ENCODE data around the gene PRLR.

Gene PRLR

GRCh38 chr5:35047785-35048404 lies 182.4 kb downstream of the PRLR start, which contains the start of gene AGXT2:
Gene AGXT2, minus strand, starts transcription at chr5:35047949. Its CDS starts 57 bp downstream, at chr5:35047892.
- no peaks in the 10 kb centered on the region for H3K9me2 ChIP-seq (replicated peaks; ENCODE audit: insufficient read depth, low read length)
- H3K79me2 ChIP-seq (ENCODE audit: low read length) = no peaks in the 10 kb centered on the region
- H3K4me3 ChIP-seq (ENCODE audit: low read length) = no peak within 1 kb of the TSS
- DNase-seq = no peak
- H3K36me3 ChIP-seq (replicated peaks; ENCODE audit: insufficient read depth, low read length) = no peaks in the 10 kb centered on the region
- H3K4me1 ChIP-seq (ENCODE audit: low read length) = no peaks in the 10 kb centered on the region
- H3K4me2 ChIP-seq (ENCODE audit: low read depth, low read length) = no peak within 1 kb of the TSS
- H3F3A ChIP-seq (ENCODE audit: insufficient read depth, low read length) = no peaks in the 10 kb centered on the region
- H2AFZ ChIP-seq (ENCODE audit: low read length) = no peak within 1 kb of the TSS
- no peaks in the 10 kb centered on the region for H4K20me1 ChIP-seq (ENCODE audit: insufficient read depth, low read length)
- no peaks in the 10 kb centered on the region for H3K27me3 ChIP-seq (replicated peaks; ENCODE audit: insufficient read depth, low read length)
- no peaks in the 10 kb centered on the region for H3K9me3 ChIP-seq (replicated peaks; ENCODE audit: insufficient read depth, low read length)
- no peak for TF ChIP-seq EZH2phosphoT487 (IDR thresholded peaks at IDR 0.05; ENCODE audit: low read length)
- TF ChIP-seq CTCF (IDR thresholded peaks at IDR 0.05; ENCODE audit: low read length) = no peak
- no peak for TF ChIP-seq EZH2 (optimal IDR thresholded peaks at IDR 0.05; ENCODE audit: low read depth, low read length)
- H3K27ac ChIP-seq (ENCODE audit: low read length) = no peak within 1 kb of the TSS
- H3K9ac ChIP-seq (ENCODE audit: low read length) = no peak within 1 kb of the TSS

- no peak for TF ChIP-seq EZH2phosphoT487 (IDR thresholded peaks at IDR 0.05; ENCODE audit: low read length)
- Histone ChIP-seq H3K4me2 (ENCODE audit: low read depth, low read length) (no peak overlapping the region), H3K9ac (ENCODE audit: low read length) (no peak overlapping the region), H3K4me1 (ENCODE audit: low read length) (no peaks in the 10 kb centered on the region), H2AFZ (ENCODE audit: low read length) (no peak overlapping the region), H3K9me2 (replicated peaks; ENCODE audit: insufficient read depth, low read length) (no peaks in the 10 kb centered on the region), H3K27me3 (replicated peaks; ENCODE audit: insufficient read depth, low read length) (no peaks in the 10 kb centered on the region), H3K36me3 (replicated peaks; ENCODE audit: insufficient read depth, low read length) (no peaks in the 10 kb centered on the region), H4K20me1 (ENCODE audit: insufficient read depth, low read length) (no peaks in the 10 kb centered on the region), H3K79me2 (ENCODE audit: low read length) (no peaks in the 10 kb centered on the region), H3K27ac (ENCODE audit: low read length) (no peak overlapping the region), H3F3A (ENCODE audit: insufficient read depth, low read length) (no peaks in the 10 kb centered on the region), H3K9me3 (replicated peaks; ENCODE audit: insufficient read depth, low read length) (no peaks in the 10 kb centered on the region), H3K4me3 (ENCODE audit: low read length) (no peak overlapping the region)
- no peak for DNase-seq
These were observed 183.5 kb downstream of the PRLR start for GRCh38 chr5:35046774-35047173.

GRCh38 chr5:35045280-35045679 lies 185.0 kb downstream of the PRLR start:
- no peaks in the 10 kb centered on the region for H4K20me1 ChIP-seq (ENCODE audit: insufficient read depth, low read length)
- H3K9me3 ChIP-seq (replicated peaks; ENCODE audit: insufficient read depth, low read length) = no peaks in the 10 kb centered on the region
- no peak overlapping the region for H3K27ac ChIP-seq (ENCODE audit: low read length)
- TF ChIP-seq EZH2phosphoT487 (IDR thresholded peaks at IDR 0.05; ENCODE audit: low read length) = no peak
- TF ChIP-seq EZH2 (optimal IDR thresholded peaks at IDR 0.05; ENCODE audit: low read depth, low read length) = no peak
- no peak for TF ChIP-seq CTCF (IDR thresholded peaks at IDR 0.05; ENCODE audit: low read length)
- H3K36me3 ChIP-seq (replicated peaks; ENCODE audit: insufficient read depth, low read length) = no peaks in the 10 kb centered on the region
- no peak overlapping the region for H3K4me3 ChIP-seq (ENCODE audit: low read length)
- no peak overlapping the region for H2AFZ ChIP-seq (ENCODE audit: low read length)
- no peak overlapping the region for H3K4me2 ChIP-seq (ENCODE audit: low read depth, low read length)
- no peaks in the 10 kb centered on the region for H3K79me2 ChIP-seq (ENCODE audit: low read length)
- H3K9me2 ChIP-seq (replicated peaks; ENCODE audit: insufficient read depth, low read length) = no peaks in the 10 kb centered on the region
- no peaks in the 10 kb centered on the region for H3K4me1 ChIP-seq (ENCODE audit: low read length)
- H3K9ac ChIP-seq (ENCODE audit: low read length) = no peak overlapping the region
- no peak for DNase-seq
- no peaks in the 10 kb centered on the region for H3F3A ChIP-seq (ENCODE audit: insufficient read depth, low read length)
- H3K27me3 ChIP-seq (replicated peaks; ENCODE audit: insufficient read depth, low read length) = no peaks in the 10 kb centered on the region

- no peaks in the 10 kb centered on the region for H3K9me3 ChIP-seq (replicated peaks; ENCODE audit: insufficient read depth, low read length)
- no peak overlapping the region for H3K27ac ChIP-seq (ENCODE audit: low read length)
- no peak overlapping the region for H3K4me2 ChIP-seq (ENCODE audit: low read depth, low read length)
- no peaks in the 10 kb centered on the region for H3K36me3 ChIP-seq (replicated peaks; ENCODE audit: insufficient read depth, low read length)
- no peaks in the 10 kb centered on the region for H3K4me1 ChIP-seq (ENCODE audit: low read length)
- no peaks in the 10 kb centered on the region for H3K9me2 ChIP-seq (replicated peaks; ENCODE audit: insufficient read depth, low read length)
- H3F3A ChIP-seq (ENCODE audit: insufficient read depth, low read length) = no peaks in the 10 kb centered on the region
- DNase-seq = no peak
- no peaks in the 10 kb centered on the region for H3K79me2 ChIP-seq (ENCODE audit: low read length)
- no peak overlapping the region for H3K4me3 ChIP-seq (ENCODE audit: low read length)
- no peaks in the 10 kb centered on the region for H4K20me1 ChIP-seq (ENCODE audit: insufficient read depth, low read length)
- no peak for TF ChIP-seq CTCF (IDR thresholded peaks at IDR 0.05; ENCODE audit: low read length)
- TF ChIP-seq EZH2phosphoT487 (IDR thresholded peaks at IDR 0.05; ENCODE audit: low read length) = no peak
- no peak for TF ChIP-seq EZH2 (optimal IDR thresholded peaks at IDR 0.05; ENCODE audit: low read depth, low read length)
- no peaks in the 10 kb centered on the region for H3K27me3 ChIP-seq (replicated peaks; ENCODE audit: insufficient read depth, low read length)
- no peak overlapping the region for H2AFZ ChIP-seq (ENCODE audit: low read length)
- H3K9ac ChIP-seq (ENCODE audit: low read length) = no peak overlapping the region
These were observed 185.6 kb downstream of the PRLR start for GRCh38 chr5:35044649-35045048.

Data from MM.1S (cell line).